Endothelial cell (in vitro differentiated cells): ENCODE results near the gene ELMOD3. TPM values are rescaled to one million over a fixed set of nuclear protein-coding genes. Genes with fewer than 3 reads are reported as not detected.

Experiments used
- DNase-seq: peaks from one replicate; pipeline ENCODE4 v3.0.0; 2021; ENCODE audit warnings: low spot score
- H3K27ac Mint-ChIP-seq: one replicate; pipeline ENCODE4 v1.8.0; 2021; ENCODE audit warnings: mixed read lengths, inconsistent platforms; ENCODE audit not compliant: unreplicated experiment
- H3K27me3 Mint-ChIP-seq: one replicate; pipeline ENCODE4 v1.8.0; 2021; ENCODE audit warnings: mild to moderate bottlenecking, moderate library complexity, mixed read lengths, inconsistent platforms; ENCODE audit not compliant: unreplicated experiment
- H3K36me3 Mint-ChIP-seq: one replicate; pipeline ENCODE4 v1.8.0; 2021; ENCODE audit warnings: mild to moderate bottlenecking, low read depth, mixed read lengths, inconsistent platforms; ENCODE audit not compliant: unreplicated experiment
- H3K4me1 Mint-ChIP-seq: one replicate; pipeline ENCODE4 v1.8.0; 2021; ENCODE audit warnings: mild to moderate bottlenecking, mixed read lengths, inconsistent platforms; ENCODE audit not compliant: unreplicated experiment
- H3K4me3 Mint-ChIP-seq: one replicate; pipeline ENCODE4 v1.8.0; 2021; ENCODE audit warnings: mild to moderate bottlenecking, mixed read lengths, inconsistent platforms; ENCODE audit not compliant: unreplicated experiment
- H3K9me3 Mint-ChIP-seq: one replicate; pipeline ENCODE4 v1.8.0; 2021; ENCODE audit warnings: mixed read lengths, inconsistent platforms; ENCODE audit not compliant: unreplicated experiment
- total RNA-seq: library from RNA; stranded (reverse); fragmentation: NEBNext Ultra II Directional; extraction: Animal tissue kit (Norgen Biotek cat#: 25700); gene quantifications from one replicate; pipeline ENCODE4 v1.2.1, GENCODE V29; 2021; ENCODE audit not compliant: unreplicated experiment
- TF ChIP-seq, protein P1 (sequence below): fragments of 200-600 bp; sonication (generic); IDR thresholded peaks from one replicate; pipeline ENCODE4 v1.5.0; 2021; ENCODE audit warnings: antibody characterized with exemption; ENCODE audit not compliant: unreplicated experiment

Gene ELMOD3
- total RNA-seq, 1 donor from 2014 or later: 15.9 TPM

DNA sequence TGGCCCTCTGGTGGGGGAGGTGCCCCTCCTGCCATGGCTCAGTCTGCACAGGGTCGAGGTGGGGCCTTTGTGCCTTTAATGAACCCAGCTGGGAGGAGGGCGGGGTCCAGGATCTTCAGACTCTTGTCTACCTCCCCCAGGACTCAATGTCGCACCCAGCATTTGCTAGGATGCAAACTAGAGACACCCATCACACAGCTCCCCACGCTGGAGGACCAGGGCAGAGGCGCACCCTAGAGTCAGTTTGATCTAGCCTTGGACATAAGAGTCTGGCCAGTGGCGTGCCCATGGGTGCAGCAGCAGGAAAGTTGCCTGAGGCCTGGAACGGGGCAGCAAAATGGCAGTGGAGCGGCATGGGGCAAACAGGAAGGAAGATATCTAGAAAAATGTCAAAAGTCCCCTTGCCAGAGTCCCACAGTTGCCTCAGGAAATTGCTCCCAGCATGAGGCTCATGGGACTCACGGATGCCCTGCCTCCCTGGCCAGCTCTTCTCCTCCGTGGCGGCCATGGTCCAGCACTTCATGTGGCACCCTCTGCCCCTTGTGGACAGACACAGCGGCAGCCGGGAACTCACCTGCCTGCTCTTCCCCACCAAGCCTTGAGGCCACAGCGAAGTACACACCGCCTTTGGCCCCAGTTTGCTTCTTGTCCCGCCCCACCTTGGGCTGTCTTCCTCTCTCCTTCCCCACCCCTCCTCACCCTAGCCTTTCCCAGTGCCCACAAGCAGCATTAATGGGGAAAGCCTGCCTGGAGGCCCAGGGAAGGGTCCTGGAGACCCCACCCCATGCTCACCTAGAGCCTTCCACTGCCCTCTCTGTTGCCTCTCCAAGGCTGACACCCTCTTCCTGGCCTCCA, 81.6 kb downstream of the ELMOD3 start:
- Mint-ChIP-seq H3K4me3 (no peak overlapping the region), H3K27me3 (peaks cover 5% of the 10 kb centered on the region), H3K27ac (no peak overlapping the region), H3K36me3 (no peaks in the 10 kb centered on the region), H3K9me3 (no peaks in the 10 kb centered on the region), H3K4me1 (peaks cover 10% of the 10 kb centered on the region)
- DNase-seq: no peak
- TF ChIP-seq, protein P1, sequence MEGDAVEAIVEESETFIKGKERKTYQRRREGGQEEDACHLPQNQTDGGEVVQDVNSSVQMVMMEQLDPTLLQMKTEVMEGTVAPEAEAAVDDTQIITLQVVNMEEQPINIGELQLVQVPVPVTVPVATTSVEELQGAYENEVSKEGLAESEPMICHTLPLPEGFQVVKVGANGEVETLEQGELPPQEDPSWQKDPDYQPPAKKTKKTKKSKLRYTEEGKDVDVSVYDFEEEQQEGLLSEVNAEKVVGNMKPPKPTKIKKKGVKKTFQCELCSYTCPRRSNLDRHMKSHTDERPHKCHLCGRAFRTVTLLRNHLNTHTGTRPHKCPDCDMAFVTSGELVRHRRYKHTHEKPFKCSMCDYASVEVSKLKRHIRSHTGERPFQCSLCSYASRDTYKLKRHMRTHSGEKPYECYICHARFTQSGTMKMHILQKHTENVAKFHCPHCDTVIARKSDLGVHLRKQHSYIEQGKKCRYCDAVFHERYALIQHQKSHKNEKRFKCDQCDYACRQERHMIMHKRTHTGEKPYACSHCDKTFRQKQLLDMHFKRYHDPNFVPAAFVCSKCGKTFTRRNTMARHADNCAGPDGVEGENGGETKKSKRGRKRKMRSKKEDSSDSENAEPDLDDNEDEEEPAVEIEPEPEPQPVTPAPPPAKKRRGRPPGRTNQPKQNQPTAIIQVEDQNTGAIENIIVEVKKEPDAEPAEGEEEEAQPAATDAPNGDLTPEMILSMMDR: no peak

GRCh38 chr2:85436836-85437487, 82.4 kb downstream of the ELMOD3 start:
- H3K4me1 Mint-ChIP-seq: peaks cover 8% of the 10 kb centered on the region
- H3K4me3 Mint-ChIP-seq: peak overlapping the region; percentile 78

GRCh38 chr2:85437488-85438200, 83.1 kb downstream of the ELMOD3 start:
- peaks cover 8% of the 10 kb centered on the region for H3K4me1 Mint-ChIP-seq
- peak; percentile 57 for DNase-seq
- peak overlapping the region; percentile 64 for H3K27ac Mint-ChIP-seq
- H3K27me3 Mint-ChIP-seq: peaks cover 5% of the 10 kb centered on the region
- peak overlapping the region; percentile 79 for H3K4me3 Mint-ChIP-seq
- TF ChIP-seq, protein P1: no peak
- H3K36me3 Mint-ChIP-seq: no peaks in the 10 kb centered on the region
- no peaks in the 10 kb centered on the region for H3K9me3 Mint-ChIP-seq

More at GRCh38 chr2:85436836-85437487, 82.4 kb downstream of the ELMOD3 start:
- Mint-ChIP-seq H3K9me3 (no peaks in the 10 kb centered on the region), H3K36me3 (no peaks in the 10 kb centered on the region), H3K27ac (no peak overlapping the region), H3K27me3 (peaks cover 5% of the 10 kb centered on the region)
- TF ChIP-seq, protein P1: no peak
- no peak for DNase-seq

DNA sequence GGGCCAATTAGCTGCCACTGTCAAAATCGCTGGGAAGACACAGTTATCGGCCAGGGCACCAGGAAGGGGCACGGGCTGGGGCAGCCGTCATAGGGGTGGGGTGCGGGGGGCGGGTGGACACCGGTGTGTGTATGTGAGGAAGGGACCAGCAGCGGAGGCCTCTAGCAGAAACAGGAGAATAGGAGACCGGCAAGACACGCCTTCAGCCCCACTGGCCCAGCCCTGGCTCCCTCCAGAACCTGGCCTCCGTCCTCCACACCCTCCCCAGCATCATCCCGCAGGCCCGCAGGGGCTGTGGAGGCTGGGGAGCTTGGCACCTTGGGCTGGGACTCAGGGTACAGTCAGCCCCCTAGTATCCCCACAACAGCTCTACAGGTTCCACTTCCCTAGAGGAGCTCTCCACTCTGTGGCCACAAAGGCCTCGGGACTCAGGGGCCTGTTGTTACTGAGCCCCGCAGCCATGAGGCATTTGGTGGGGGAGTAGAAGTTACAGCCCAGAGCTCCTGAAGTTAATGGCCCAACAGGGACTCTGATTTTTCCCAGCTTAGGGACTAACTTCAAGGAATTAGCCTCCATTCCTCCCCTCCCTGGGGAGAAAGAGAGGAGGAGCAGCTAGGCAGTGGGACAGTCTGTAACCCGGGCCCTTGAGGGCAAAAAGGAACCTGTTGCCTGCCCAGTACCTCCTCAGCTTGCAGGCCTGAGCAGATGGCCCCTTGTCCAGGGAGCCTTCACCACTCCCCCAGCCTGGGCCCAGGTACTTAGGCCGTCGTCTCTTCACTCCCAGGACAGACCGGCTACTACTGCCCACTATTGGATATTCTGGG, 83.8 kb downstream of the ELMOD3 start:
- Mint-ChIP-seq H3K27ac (peak overlapping the region; percentile 64), H3K4me3 (peak overlapping the region; percentile 79), H3K4me1 (peaks cover 8% of the 10 kb centered on the region), H3K36me3 (no peaks in the 10 kb centered on the region), H3K9me3 (no peaks in the 10 kb centered on the region), H3K27me3 (peaks cover 8% of the 10 kb centered on the region)
- no peak for DNase-seq
- TF ChIP-seq, protein P1: no peak
